PC-9 (cell line): Measurements from ENCODE around the gene PFDN2. TPM values are rescaled to one million over a fixed set of nuclear protein-coding genes. Genes with fewer than 3 reads are reported as not detected.

Experiments used
- BruUV-seq: library from RNA; stranded (reverse); fragments of 400-500 nt; replicated peaks from 2 replicates; lab custom pipeline; 2021; lab: Mats Ljungman, UMichigan
- CTCF ChIA-PET: fragments of 300-600 bp; sonication (Branson Sonifier 250); formaldehyde crosslinking; loops from one replicate; lab custom pipeline; 2022; ENCODE audit warnings: antibody characterized with exemption; lab: Charles Lee
- POLR2A ChIA-PET: fragments of 300-600 bp; sonication (Branson Sonifier 250); formaldehyde crosslinking; loops from one replicate; lab custom pipeline; 2022; ENCODE audit warnings: antibody characterized with exemption; ENCODE audit not compliant: unreplicated experiment; lab: Charles Lee
- DNase-seq, 2 experiments: peaks; one replicate each; pipeline versions ENCODE4 v3.0.0 to v3.0.0-alpha.2; 2015 to 2022; ENCODE audit warnings: mixed read lengths in 1 of 2
- H2AFZ ChIP-seq: fragments of 200-600 bp; sonication (generic); 2 replicates; pipeline ENCODE4 v1.8.1; 2017; ENCODE audit warnings: antibody characterized with exemption
- H3F3A ChIP-seq: fragments of 200-600 bp; sonication (generic); 2 replicates; pipeline ENCODE4 v1.8.1; 2017; ENCODE audit warnings: antibody characterized with exemption, mild to moderate bottlenecking, low read depth; ENCODE audit not compliant: insufficient read depth
- H3K27ac ChIP-seq: fragments of 200-600 bp; sonication (generic); 2 replicates; pipeline ENCODE4 v1.6.1; 2016; ENCODE audit warnings: mixed run types
- H3K27me3 ChIP-seq: fragments of 200-600 bp; sonication (generic); 2 replicates; pipeline ENCODE4 v1.6.1; 2016; ENCODE audit warnings: low read depth, mixed run types; ENCODE audit not compliant: insufficient read depth
- H3K36me3 ChIP-seq: fragments of 200-600 bp; sonication (generic); 2 replicates; pipeline ENCODE4 v1.6.1; 2016; ENCODE audit warnings: low read depth, mixed run types
- H3K4me1 ChIP-seq: fragments of 200-600 bp; sonication (generic); replicated peaks from 2 replicates; pipeline ENCODE4 v1.6.1; 2016; ENCODE audit warnings: mixed run types; ENCODE audit not compliant: insufficient read depth
- H3K4me2 ChIP-seq: fragments of 200-600 bp; sonication (generic); 2 replicates; pipeline ENCODE4 v1.6.1; 2017; ENCODE audit warnings: mixed run types
- H3K4me3 ChIP-seq: fragments of 200-600 bp; sonication (generic); 2 replicates; pipeline ENCODE4 v1.6.1; 2016; ENCODE audit warnings: mixed run types
- H3K79me2 ChIP-seq: fragments of 200-600 bp; sonication (generic); 2 replicates; pipeline ENCODE4 v1.6.1; 2017; ENCODE audit warnings: low read depth, mixed run types
- H3K9me2 ChIP-seq: fragments of 200-600 bp; sonication (generic); 2 replicates; pipeline ENCODE4 v1.8.1; 2017; ENCODE audit warnings: mild to moderate bottlenecking; ENCODE audit not compliant: insufficient read depth
- H3K9me3 ChIP-seq: fragments of 200-600 bp; sonication (generic); 2 replicates; pipeline ENCODE4 v1.8.1; 2016; ENCODE audit warnings: low read depth; ENCODE audit not compliant: insufficient read depth
- H4K20me1 ChIP-seq: fragments of 200-600 bp; sonication (generic); 2 replicates; pipeline ENCODE4 v1.8.1; 2017; ENCODE audit not compliant: insufficient read depth
- CTCF ChIP-seq: fragments of 200-600 bp; sonication (generic); conservative IDR thresholded peaks from 2 replicates; pipeline ENCODE4 v1.6.1; 2017; ENCODE audit warnings: mixed run types, antibody characterized with exemption, mild to moderate bottlenecking, moderate library complexity
- EZH2 ChIP-seq: fragments of 200-600 bp; sonication (generic); IDR thresholded peaks from 2 replicates; pipeline ENCODE4 v1.8.0; 2017; ENCODE audit warnings: antibody characterized with exemption, low read depth
- intact Hi-C: fragments of 100-400 bp; cut with micrococcal nuclease; formaldehyde crosslinking; loops from one replicate; pipeline ENCODE4 v1.10.0; 2022; ENCODE audit not compliant: unreplicated experiment
- total RNA-seq: library from RNA; stranded (reverse); gene quantifications from 2 replicates; pipeline ENCODE4 v1.2.3, GENCODE V29; 2021

Gene PFDN2
- total RNA-seq, 1 experiment from 2014 or later = 74.4 TPM

- H2AFZ ChIP-seq = peak within 1 kb of the TSS; percentile 90
- H3K9me3 ChIP-seq = no peaks in the 10 kb centered on the region
- DNase-seq = peak; percentile 95 to 96
- intact Hi-C loops = loop anchor here (2.0 kb wide), 1 partner anchor 47 kb away; the partner anchor contains the start of genes NIT1 and PFDN2
- H3K4me2 ChIP-seq = peak within 1 kb of the TSS; percentile 98
- ChIA-PET CTCF (interaction anchor here (1.4 kb wide), 1 partner anchor 145 kb away, joined by 5 read pairs; the partner anchor contains the start of gene F11R), POLR2A (interaction anchor here (0.6 to 1.2 kb wide), 5 partner anchors 11 to 251 kb away, joined by 4 to 15 read pairs (median 6); partner anchors contain the start of gene UFC1)
- TF ChIP-seq CTCF (no peak; the same call in 1 of the 2 replicates), EZH2 (no peak)
- H3K27me3 ChIP-seq = no peaks in the 10 kb centered on the region
- peaks cover 3% of the 10 kb centered on the region for H3K36me3 ChIP-seq
- H3K27ac ChIP-seq = peak within 1 kb of the TSS; percentile 45
- H3K4me3 ChIP-seq = peak within 1 kb of the TSS; percentile 72
- no peaks in the 10 kb centered on the region for H4K20me1 ChIP-seq
- peaks cover 26% of the 10 kb centered on the region; the same call in 1 of the 2 replicates for H3F3A ChIP-seq
- no peaks in the 10 kb centered on the region for H3K9me2 ChIP-seq
- peaks cover 15% of the 10 kb centered on the region for H3K4me1 ChIP-seq
- peaks cover 4% of the 10 kb centered on the region; the same call in 1 of the 2 replicates for H3K79me2 ChIP-seq
- TSS peak; percentile 64 for BruUV-seq
Observed at GRCh38 chr1:161165742-161166668, 48.2 kb upstream of the PFDN2 start, which contains the start of gene PPOX. Gene PPOX (plus strand): TSS chr1:161166426. CDS start chr1:161166848, 422 bp downstream.

- Histone ChIP-seq H3K4me1 (peaks cover 19% of the 10 kb centered on the region), H3K79me2 (peaks cover 13% of the 10 kb centered on the region; the same call in 1 of the 2 replicates), H2AFZ (no peak overlapping the region; the same call in 1 of the 2 replicates), H3K36me3 (peaks cover 7% of the 10 kb centered on the region), H3K27ac (peak overlapping the region; percentile 45), H4K20me1 (no peaks in the 10 kb centered on the region), H3K4me3 (peak overlapping the region; percentile 72), H3F3A (peaks cover 26% of the 10 kb centered on the region; the same call in 1 of the 2 replicates), H3K9me3 (no peaks in the 10 kb centered on the region), H3K9me2 (no peaks in the 10 kb centered on the region), H3K4me2 (peak overlapping the region; percentile 98), H3K27me3 (no peaks in the 10 kb centered on the region)
- BruUV-seq = no TSS peak
- DNase-seq = no peak
- POLR2A ChIA-PET = interaction anchor here (1.2 kb wide), 1 partner anchor 11 kb away, joined by 15 read pairs; the partner anchor contains the start of gene UFC1
- no peak for TF ChIP-seq EZH2
- no peak for TF ChIP-seq CTCF
- intact Hi-C loops = no loop called here
- CTCF ChIA-PET = interaction anchor here (1.4 kb wide), 1 partner anchor 144 kb away, joined by 5 read pairs; the partner anchor contains the start of gene F11R
Observed at GRCh38 chr1:161164901-161165610, 47.2 kb upstream of the PFDN2 start.

- H3K4me1 ChIP-seq = peaks cover 23% of the 10 kb centered on the region
- ChIA-PET POLR2A (no interaction called here), CTCF (no interaction called here)
- no peak overlapping the region for H3K4me2 ChIP-seq
- H3K36me3 ChIP-seq = peaks cover 7% of the 10 kb centered on the region
- intact Hi-C loops = no loop called here
- H3K27me3 ChIP-seq = no peaks in the 10 kb centered on the region
- H3F3A ChIP-seq = peaks cover 26% of the 10 kb centered on the region; the same call in 1 of the 2 replicates
- BruUV-seq = no TSS peak
- H3K27ac ChIP-seq = no peak overlapping the region
- H2AFZ ChIP-seq = no peak overlapping the region
- no peak overlapping the region for H3K4me3 ChIP-seq
- H3K9me3 ChIP-seq = no peaks in the 10 kb centered on the region
- DNase-seq = no peak
- H4K20me1 ChIP-seq = no peaks in the 10 kb centered on the region
- TF ChIP-seq CTCF = no peak
- TF ChIP-seq EZH2 = no peak
- peaks cover 19% of the 10 kb centered on the region for H3K79me2 ChIP-seq
- no peaks in the 10 kb centered on the region for H3K9me2 ChIP-seq
Observed at GRCh38 chr1:161163793-161164192, 46.0 kb upstream of the PFDN2 start.
